PC-3 (cell line): ENCODE measurements around the gene KLHL11. TPM values are rescaled to one million over a fixed set of nuclear protein-coding genes. Genes with fewer than 3 reads are reported as not detected.

Experiments used
- ATAC-seq: fragments of 200-7000 bp; cut with Tn5 transposase; 2 replicates; pipeline ENCODE4 v1.9.1; 2020; ENCODE audit warnings: mild to moderate bottlenecking, moderate library complexity
- BruUV-seq: library from RNA; stranded (reverse); fragments of 400-500 nt; replicated peaks from 2 replicates; lab custom pipeline; 2021; lab: Mats Ljungman, UMichigan
- CTCF ChIA-PET: fragments of 300-600 bp; sonication (Branson Sonifier 250); formaldehyde crosslinking; loops from one replicate; lab custom pipeline; 2022; ENCODE audit warnings: antibody characterized with exemption; lab: Charles Lee
- POLR2A ChIA-PET: fragments of 300-600 bp; sonication (Branson Sonifier 250); formaldehyde crosslinking; loops from one replicate; lab custom pipeline; 2022; ENCODE audit warnings: antibody characterized with exemption; ENCODE audit not compliant: unreplicated experiment; lab: Charles Lee
- DNase-seq: peaks from one replicate; pipeline ENCODE4 v3.0.0-alpha.2; 2015
- H2AFZ ChIP-seq: fragments of 300-600 bp; sonication (generic); 2 replicates; pipeline ENCODE4 v1.6.0; 2016; ENCODE audit warnings: antibody characterized with exemption, low read length
- H3F3A ChIP-seq: fragments of 300-600 bp; sonication (generic); one replicate; pipeline ENCODE4 v1.6.0; 2017; ENCODE audit warnings: antibody characterized with exemption, low read length, control low read depth, mild to moderate bottlenecking; ENCODE audit not compliant: unreplicated experiment
- H3K27ac ChIP-seq: fragments of 300-600 bp; sonication (generic); 2 replicates; pipeline ENCODE4 v1.5.1; 2016; ENCODE audit warnings: mild to moderate bottlenecking, low read length
- H3K27me3 ChIP-seq: fragments of 300-600 bp; sonication (generic); 2 replicates; pipeline ENCODE4 v1.6.1; 2016; ENCODE audit warnings: low read length, mixed read lengths
- H3K36me3 ChIP-seq: fragments of 300-600 bp; sonication (generic); 2 replicates; pipeline ENCODE4 v1.6.1; 2016; ENCODE audit warnings: low read depth, mixed run types, low read length, mixed read lengths
- H3K4me1 ChIP-seq: fragments of 300-600 bp; sonication (generic); 2 replicates; pipeline ENCODE4 v1.5.1; 2016; ENCODE audit warnings: low read length; ENCODE audit not compliant: insufficient read depth
- H3K4me2 ChIP-seq: fragments of 300-600 bp; sonication (generic); 2 replicates; pipeline ENCODE4 v1.6.0; 2016; ENCODE audit warnings: low read length
- H3K4me3 ChIP-seq: fragments of 300-600 bp; sonication (generic); 2 replicates; pipeline ENCODE4 v1.5.1; 2016; ENCODE audit warnings: mild to moderate bottlenecking, low read length, mixed read lengths
- H3K79me2 ChIP-seq: fragments of 300-600 bp; sonication (generic); 2 replicates; pipeline ENCODE4 v1.6.1; 2017; ENCODE audit warnings: low read length, mixed read lengths
- H3K9ac ChIP-seq: fragments of 300-600 bp; sonication (generic); 2 replicates; pipeline ENCODE4 v1.6.0; 2016; ENCODE audit warnings: mild to moderate bottlenecking, low read length
- H3K9me2 ChIP-seq: fragments of 300-600 bp; sonication (generic); replicated peaks from 2 replicates; pipeline ENCODE4 v1.6.1; 2016; ENCODE audit warnings: mixed run types, low read length, mixed read lengths
- H3K9me3 ChIP-seq: fragments of 300-600 bp; sonication (generic); 2 replicates; pipeline ENCODE4 v1.6.1; 2016; ENCODE audit warnings: low read length, mixed read lengths
- H4K20me1 ChIP-seq: fragments of 300-600 bp; sonication (generic); 2 replicates; pipeline ENCODE4 v1.6.1; 2016; ENCODE audit warnings: low read length, mixed read lengths
- EZH2 ChIP-seq: fragments of 300-600 bp; sonication (generic); IDR thresholded peaks from one replicate; pipeline ENCODE4 v1.6.1; 2017; ENCODE audit warnings: antibody characterized with exemption, mild to moderate bottlenecking, low read length; ENCODE audit not compliant: unreplicated experiment
- EZH2phosphoT487 ChIP-seq: fragments of 300-600 bp; sonication (generic); IDR thresholded peaks from 2 replicates; pipeline ENCODE4 v1.6.1; 2018; ENCODE audit warnings: mild to moderate bottlenecking, antibody characterized with exemption, low read length, borderline replicate concordance
- intact Hi-C: fragments of 100-400 bp; cut with micrococcal nuclease; formaldehyde crosslinking; loops from 2 replicates; pipeline ENCODE4 v1.9.0; 2023
- total RNA-seq: library from RNA; depleted of rRNA; stranded (reverse); fragments of >200 nt; gene quantifications from 2 replicates; pipeline ENCODE4 v1.2.3, GENCODE V29; 2014
- TF ChIP-seq, protein P1 (sequence below): fragments of 300-600 bp; sonication (generic); conservative IDR thresholded peaks from 2 replicates; pipeline ENCODE4 v1.5.1; 2017; ENCODE audit warnings: antibody characterized with exemption, low read depth, mild to moderate bottlenecking, low read length

Gene KLHL11
- total RNA-seq, 1 experiment from 2014 or later, result 19.9 TPM

DNA sequence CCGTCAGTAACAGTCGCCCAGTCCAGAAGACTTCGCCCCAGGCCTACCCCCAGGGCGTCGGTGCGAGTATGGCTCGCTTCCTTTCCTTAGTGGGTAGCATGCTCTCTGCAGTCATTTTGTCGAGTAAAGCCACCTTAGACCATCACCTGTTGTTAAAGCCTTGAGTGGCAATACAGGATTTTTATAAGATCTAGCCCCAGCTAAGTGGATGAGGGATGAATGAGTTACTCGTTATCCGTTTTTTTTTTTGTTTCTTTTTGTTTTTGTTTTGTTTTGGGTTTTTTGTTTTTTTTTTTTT, 322 bp upstream of the KLHL11 start:
- Histone ChIP-seq H3K27ac (no peak overlapping the region), H3K4me1 (0 out of 2 replicates have a peak, but pooled peaks cover 6% of the 10 kb centered on the region), H3F3A (no peaks in the 10 kb centered on the region), H4K20me1 (peaks cover 17% of the 10 kb centered on the region; the same call in 1 of the 2 replicates), H3K27me3 (no peaks in the 10 kb centered on the region), H3K9me3 (no peaks in the 10 kb centered on the region), H3K9me2 (no peaks in the 10 kb centered on the region), H3K79me2 (peaks cover 43% of the 10 kb centered on the region), H2AFZ (peak overlapping the region; percentile 84), H3K36me3 (peaks cover 4% of the 10 kb centered on the region; the same call in 1 of the 2 replicates), H3K4me2 (peak overlapping the region; percentile 83), H3K4me3 (peak overlapping the region; percentile 84), H3K9ac (peak overlapping the region; percentile 92; the same call in 1 of the 2 replicates)
- no TSS peak for BruUV-seq
- DNase-seq (no peak), ATAC-seq (peak; percentile 14; the same call in 1 of the 2 replicates)
- ChIA-PET CTCF (no interaction called here), POLR2A (interaction anchor here (0.6 to 1.0 kb wide), 3 partner anchors 45 to 177 kb away, joined by 3 read pairs; partner anchors contain the start of gene DNAJC7)
- intact Hi-C loops, result loop anchor here (5.0 kb wide), 1 partner anchor 128 kb away; no protein-coding TSS in a partner anchor
- TF ChIP-seq EZH2phosphoT487 (no peak), EZH2 (no peak)

DNA sequence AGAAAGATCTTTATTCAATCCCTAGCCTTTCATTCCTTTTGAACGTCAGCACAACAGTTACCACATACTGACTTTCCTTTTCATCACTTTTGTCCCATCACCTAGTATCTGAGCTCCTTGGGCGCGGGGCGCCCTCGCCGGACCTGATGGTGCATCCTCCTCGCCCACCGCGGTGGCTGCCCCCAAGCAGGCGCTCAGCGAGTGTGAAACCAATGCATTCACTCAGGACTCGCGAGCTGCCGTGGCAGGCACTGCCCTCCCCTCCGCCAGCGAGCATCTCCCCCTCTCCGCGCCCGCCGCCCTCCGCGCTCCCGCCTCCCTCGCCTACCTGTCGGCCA, 756 bp downstream of the KLHL11 start:
- Histone ChIP-seq H4K20me1 (peaks cover 17% of the 10 kb centered on the region; the same call in 1 of the 2 replicates), H3K36me3 (peaks cover 4% of the 10 kb centered on the region; the same call in 1 of the 2 replicates), H3K9me2 (no peaks in the 10 kb centered on the region), H3K9ac (peak overlapping the region; percentile 92), H3K9me3 (no peaks in the 10 kb centered on the region), H3F3A (no peaks in the 10 kb centered on the region), H3K4me3 (peak overlapping the region; percentile 84), H3K79me2 (peaks cover 54% of the 10 kb centered on the region), H2AFZ (peak overlapping the region; percentile 87), H3K27me3 (no peaks in the 10 kb centered on the region), H3K27ac (no peak overlapping the region), H3K4me1 (0 out of 2 replicates have a peak, but pooled peaks cover 6% of the 10 kb centered on the region), H3K4me2 (peak overlapping the region; percentile 84)
- POLR2A ChIA-PET, result no interaction called here
- CTCF ChIA-PET, result no interaction called here
- DNase-seq (no peak), ATAC-seq (no peak; the same call in 1 of the 2 replicates)
- BruUV-seq, result no TSS peak
- TF ChIP-seq EZH2phosphoT487 (no peak), EZH2 (no peak)
- TF ChIP-seq, protein P1, sequence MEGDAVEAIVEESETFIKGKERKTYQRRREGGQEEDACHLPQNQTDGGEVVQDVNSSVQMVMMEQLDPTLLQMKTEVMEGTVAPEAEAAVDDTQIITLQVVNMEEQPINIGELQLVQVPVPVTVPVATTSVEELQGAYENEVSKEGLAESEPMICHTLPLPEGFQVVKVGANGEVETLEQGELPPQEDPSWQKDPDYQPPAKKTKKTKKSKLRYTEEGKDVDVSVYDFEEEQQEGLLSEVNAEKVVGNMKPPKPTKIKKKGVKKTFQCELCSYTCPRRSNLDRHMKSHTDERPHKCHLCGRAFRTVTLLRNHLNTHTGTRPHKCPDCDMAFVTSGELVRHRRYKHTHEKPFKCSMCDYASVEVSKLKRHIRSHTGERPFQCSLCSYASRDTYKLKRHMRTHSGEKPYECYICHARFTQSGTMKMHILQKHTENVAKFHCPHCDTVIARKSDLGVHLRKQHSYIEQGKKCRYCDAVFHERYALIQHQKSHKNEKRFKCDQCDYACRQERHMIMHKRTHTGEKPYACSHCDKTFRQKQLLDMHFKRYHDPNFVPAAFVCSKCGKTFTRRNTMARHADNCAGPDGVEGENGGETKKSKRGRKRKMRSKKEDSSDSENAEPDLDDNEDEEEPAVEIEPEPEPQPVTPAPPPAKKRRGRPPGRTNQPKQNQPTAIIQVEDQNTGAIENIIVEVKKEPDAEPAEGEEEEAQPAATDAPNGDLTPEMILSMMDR, result no peak
- intact Hi-C loops, result no loop called here

DNA sequence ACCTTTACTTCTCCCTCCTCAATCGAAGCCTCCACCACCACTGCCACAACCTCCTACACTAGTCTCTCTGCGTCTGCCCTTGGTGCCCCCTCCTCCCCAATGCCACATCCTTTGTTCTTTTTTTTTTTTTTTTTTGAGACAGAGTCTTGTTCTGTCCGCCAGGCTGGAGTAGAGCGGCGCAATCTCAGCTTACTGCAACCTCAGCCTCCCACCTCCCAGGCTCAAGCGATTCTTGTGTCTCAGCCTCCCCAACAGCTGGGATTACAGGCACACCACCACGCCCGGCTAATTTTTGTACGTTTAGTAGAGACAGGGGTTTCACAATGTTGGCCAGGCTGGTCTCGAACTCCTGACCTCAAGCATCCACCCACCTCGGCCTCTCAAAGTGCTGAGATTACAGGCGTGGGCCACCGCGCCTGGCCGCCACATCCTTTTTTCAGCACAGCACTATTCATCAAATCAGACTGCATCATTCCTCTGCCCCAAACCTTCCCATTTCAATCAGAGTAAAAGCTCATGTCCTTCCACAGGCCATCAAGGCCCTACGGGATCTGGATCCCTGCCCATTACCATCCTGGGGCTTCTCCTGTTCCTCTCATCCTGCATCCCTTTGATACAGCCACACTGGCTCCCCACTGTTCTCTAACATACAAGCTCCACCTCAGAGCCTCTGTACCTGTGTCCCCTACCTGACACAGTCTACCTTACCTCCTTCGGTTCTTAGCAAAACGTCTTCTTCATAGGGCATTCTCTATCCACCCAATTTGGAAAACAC, 2.0 kb downstream of the KLHL11 start:
- Histone ChIP-seq H3K27me3 (no peaks in the 10 kb centered on the region), H3K9me3 (no peaks in the 10 kb centered on the region), H3K4me3 (peak overlapping the region; percentile 84), H3K9me2 (no peaks in the 10 kb centered on the region), H3F3A (no peaks in the 10 kb centered on the region), H2AFZ (no peak overlapping the region), H3K27ac (no peak overlapping the region), H3K9ac (no peak overlapping the region), H3K4me2 (peak overlapping the region; percentile 84), H3K36me3 (no peaks in the 10 kb centered on the region; the same call in 1 of the 2 replicates), H4K20me1 (peaks cover 17% of the 10 kb centered on the region; the same call in 1 of the 2 replicates), H3K4me1 (0 out of 2 replicates have a peak, but pooled peaks cover 6% of the 10 kb centered on the region), H3K79me2 (peaks cover 63% of the 10 kb centered on the region)
- POLR2A ChIA-PET, result no interaction called here
- TF ChIP-seq EZH2, result no peak
- TF ChIP-seq EZH2phosphoT487, result no peak
- TF ChIP-seq, protein P1, result no peak
- intact Hi-C loops, result no loop called here
- no TSS peak for BruUV-seq
- CTCF ChIA-PET, result interaction anchor here (0.6 kb wide), 1 partner anchor 96 kb away, joined by 3 read pairs; no protein-coding TSS in a partner anchor
- no peak for DNase-seq
- no peak for ATAC-seq
